NCI-H1436 treated with DMSO at 0.1 percent for 48 hours (cell line): Measurements from ENCODE around the gene LAPTM5.

Experiments used
- DNase-seq: peaks from one replicate; lab custom pipeline; 2025; lab: John Stamatoyannopoulos, UW

The LAPTM5 gene

DNA sequence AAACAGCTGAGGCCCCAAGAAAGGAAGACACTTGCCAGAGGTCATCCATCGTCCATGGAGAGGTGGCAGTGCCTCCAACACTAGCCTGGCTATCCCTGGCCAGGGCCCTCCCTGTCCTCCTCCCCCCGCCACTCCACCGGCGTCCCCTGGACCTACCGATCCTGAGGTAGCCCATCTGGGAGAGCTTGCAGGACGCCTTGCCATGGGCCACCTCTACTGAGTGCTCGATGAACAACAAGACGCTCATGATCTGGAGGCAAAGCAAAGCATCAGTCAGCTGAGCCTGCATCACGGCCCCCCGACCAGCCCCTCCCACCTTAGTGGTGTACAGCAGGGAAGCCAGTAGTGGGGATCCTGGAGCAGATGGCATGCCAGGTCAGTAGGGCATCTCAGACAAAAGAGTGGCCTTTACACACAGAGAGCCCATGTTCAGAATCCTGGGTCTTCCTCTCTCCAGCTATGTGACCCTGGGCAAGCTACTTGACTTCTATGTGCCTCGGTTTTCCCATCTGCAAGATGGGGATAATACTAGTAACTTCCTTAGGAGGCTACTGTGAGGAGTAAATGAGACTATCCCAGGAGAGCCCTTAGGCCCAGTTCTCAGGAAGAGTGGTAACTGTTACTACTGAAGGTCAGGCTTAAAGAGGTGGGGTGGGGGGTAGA is 15.1 kb downstream of the LAPTM5 start:
- no peak for DNase-seq

DNA sequence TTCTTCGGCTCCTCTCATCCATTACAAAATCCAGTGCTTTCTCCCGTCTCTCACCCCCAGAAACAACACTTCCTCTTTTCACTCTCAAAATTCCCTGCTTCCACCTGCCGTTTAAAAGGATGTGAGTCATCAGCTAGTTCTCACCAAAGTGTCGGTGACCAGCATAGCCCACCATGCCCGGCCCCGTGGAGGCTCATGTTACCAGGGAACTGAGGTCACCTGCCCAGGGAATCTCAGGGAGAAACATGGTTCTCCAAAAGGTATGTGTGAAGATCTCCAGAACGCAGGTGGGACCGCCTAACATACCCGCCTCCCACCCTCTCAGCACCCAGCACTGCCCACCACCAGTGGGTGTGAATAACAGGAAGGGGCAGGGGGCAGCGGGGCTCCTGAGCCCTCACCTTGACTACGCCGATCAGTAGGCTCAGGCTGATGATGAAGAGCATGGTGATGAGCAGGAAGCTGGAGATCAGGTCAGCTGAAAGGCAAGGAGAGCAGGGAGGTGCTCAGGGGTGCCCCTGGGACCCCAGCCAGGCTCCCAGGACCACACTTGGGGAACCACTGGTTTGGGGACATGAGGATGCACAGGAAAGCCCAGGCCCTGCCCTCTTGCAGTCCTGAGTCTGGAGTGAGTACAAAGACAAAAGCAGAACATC is 16.2 kb downstream of the LAPTM5 start:
- DNase-seq: no peak

DNA sequence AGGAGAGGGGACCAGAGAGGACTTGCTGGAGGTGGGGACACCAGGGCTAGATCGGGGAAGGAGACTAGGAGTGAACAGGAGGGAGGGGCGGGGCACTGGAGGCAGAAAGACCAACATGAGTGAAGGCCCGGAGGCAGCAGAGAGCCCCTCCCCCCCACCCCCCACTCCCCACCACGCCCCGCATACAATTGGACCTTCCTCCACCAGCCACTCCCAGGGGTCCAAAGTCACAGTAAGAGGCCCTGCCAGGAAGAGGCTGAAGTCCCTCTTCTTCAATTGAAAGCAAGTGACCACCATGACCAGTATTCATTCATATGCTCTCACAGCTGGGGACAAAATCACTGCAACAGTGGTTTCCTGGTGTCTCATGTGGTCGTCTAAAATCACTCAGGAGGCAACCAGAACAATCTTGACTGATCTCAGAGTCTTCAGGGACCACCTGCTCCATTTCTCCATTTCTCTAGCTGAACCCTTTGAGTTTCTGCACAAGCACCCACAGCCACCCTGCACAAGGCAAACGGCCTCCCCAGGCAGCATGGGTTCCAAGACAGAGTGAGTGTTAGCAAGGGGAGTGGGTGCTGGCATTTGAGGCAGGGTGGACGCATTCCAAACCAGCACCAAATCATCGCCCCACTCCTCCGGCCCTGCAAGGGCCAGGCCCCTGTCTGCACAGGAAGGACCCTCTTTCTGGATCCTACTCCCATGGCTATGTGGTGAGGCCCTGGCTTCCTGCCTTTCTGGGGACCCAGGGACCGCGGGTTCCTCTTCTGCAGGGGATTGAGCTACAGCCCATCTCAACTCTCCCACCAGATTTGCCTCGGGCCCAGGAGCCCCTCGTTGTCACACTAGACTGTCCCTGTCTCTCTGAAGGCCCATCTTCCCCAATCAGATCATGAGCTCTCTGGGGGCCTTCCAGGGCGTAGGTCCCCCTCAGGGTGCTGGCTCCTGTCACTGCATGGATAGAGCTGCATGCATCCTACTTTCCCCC is 17.0 kb downstream of the LAPTM5 start:
- no peak for DNase-seq

DNA sequence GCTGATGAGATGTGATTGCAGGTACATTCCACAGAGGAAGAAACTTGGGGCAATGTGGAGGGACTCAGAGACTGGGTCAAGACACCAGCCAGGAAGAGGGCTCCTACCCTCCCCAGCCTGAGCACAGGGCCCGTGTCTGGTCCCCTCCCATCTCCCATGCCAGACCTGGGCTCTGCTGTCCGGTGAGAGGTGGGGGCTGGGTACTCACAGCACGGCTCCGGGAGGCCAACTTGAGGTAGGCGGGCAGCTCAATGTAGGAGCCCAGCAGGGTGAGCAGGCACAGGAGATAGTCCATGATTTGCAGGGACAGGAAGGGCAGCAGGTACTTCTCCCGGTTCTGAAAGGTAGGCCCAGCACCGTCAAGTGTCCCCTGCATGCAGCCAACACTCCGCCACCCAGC is 18.0 kb downstream of the LAPTM5 start:
- DNase-seq: no peak

DNA sequence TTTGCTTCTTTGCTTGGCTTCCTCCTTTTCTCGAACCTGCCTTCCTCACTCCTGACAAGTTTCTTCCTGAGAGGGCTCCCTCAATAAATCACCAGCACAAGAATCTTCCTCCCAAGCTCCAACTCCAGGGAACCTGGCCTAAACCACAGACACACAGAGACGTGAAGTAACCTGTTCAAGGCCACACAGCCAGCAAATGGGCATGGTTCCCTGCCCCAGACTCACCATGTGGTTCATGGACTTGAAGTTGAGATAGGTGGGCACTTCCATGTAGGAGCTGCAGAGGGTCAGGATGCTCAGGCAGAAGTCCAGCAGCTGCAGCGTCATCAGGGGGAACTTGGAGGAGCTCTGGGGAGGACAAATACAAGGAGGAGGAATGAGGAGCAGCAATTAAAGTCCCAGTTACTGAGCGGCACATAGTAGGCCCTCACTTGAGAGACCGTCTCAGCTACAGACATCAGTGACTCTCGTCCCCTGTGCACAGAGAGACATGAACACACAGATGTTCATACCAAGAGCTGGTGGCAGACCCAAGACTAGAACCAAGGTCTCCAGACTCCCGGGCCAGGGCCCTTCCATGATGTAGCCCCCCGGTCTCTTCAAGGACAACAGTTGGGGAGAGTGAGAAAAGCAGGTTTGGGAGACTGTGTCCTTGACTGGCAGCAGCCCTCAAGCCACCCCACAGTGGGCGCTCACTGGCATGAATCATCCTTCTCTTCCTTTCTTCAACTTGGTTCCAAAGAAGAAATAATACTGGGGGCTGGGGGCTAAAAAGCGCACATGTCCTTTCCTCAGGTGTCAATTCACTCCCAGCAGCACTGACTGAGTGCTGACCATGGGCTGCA is 18.6 kb downstream of the LAPTM5 start:
- DNase-seq: no peak

DNA sequence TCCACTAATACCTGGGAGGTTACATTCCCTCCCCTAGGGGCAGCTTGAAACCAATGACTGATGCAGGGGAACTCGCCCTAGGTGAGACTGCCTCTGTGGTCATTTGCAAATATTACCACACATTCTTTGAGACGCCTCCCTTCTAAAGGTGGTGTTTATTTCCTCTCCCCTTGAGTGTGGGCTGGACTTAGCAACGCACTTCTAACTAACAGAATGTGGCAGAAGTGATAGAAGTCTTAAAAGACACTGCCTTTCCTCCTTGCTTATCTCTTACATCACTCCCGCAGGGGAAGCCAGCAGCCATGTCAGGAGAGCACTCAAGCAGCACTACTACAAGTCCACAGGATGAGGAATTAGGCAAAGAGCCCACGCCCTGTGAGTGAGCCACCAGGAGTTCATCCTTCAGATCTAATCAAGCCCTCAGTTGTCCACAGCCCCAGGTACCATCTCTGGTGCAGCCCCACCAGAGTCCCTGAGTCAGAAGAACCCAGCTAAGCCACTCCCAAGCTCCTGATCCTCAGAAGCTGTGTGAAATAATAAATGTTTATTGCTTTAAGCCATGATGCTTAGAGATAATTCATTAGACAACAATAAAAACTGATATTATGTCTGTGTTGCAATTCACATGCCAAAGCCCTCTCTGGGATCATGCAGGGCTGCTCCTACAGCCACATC is 19.4 kb downstream of the LAPTM5 start:
- DNase-seq: no peak

DNA sequence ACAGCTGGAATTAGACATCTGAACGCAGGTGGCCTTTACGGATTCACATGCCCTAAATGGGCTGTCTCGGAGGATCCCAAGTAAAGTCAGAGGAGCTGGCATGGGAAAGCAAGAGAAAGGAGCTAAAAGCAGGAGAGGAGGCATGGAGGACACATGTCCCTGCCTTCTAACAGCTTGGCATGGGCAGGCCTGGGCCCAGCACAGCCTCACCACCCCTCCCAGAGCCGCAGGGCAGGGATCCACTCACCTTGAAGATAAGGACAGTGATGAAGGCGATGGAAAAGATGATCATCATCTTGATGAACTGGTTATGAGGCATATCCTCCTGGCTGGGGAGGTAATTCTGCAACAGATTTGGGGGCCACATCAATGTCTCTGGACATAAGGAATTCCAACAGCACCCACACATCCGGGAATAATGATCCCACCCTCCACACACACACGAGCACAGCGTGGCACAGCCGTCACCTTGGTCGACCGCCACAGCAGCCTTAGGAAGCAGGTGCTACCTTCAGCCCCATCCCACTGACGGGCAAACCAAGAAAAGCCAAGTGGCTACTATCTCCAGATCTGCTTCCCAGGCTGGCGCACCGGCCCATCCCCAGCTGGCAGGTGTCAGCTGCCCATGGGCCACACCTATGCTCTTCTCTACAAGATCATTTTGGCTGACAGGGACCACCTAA is 20.1 kb downstream of the LAPTM5 start:
- DNase-seq: no peak

DNA sequence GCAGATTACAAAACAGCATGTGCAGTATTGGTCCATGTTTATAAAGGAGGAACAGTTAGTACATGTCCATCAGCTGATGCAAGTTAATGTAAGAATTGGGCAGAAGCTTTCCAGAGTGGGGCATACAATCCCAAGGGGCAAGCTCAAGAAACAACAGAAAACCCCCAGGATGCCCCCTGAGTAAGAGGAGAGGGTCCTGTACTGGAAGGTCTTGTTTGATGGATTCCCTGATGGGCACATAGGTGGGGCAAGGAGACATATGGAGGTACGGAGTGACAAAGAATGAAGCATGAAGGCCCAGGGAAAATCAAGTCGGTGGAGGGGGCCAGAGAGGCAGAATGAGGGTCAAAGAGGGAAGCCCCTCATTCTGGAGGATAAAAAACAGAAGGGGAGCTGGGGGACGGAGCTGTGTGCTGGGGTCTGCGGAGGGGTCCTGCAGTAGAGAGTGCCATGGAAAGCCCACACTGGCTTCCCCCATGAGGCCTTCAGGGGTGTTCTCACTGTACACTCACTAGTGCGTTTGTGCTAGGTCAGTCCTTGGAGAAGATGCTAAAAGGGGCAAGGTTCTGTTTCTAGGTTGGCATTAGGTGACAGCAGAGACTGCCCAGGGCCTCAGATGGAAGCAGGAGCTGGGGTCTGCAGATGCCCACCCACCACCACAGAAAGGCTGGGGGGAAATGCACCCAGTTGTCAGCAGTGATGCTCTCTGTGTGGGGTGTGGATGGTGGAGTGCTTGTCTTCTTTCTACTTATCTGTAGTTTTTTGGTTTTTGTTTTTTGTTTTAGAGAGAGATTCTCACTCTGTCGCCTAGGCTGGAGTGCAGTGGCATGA is 21.7 kb downstream of the LAPTM5 start:
- no peak for DNase-seq

DNA sequence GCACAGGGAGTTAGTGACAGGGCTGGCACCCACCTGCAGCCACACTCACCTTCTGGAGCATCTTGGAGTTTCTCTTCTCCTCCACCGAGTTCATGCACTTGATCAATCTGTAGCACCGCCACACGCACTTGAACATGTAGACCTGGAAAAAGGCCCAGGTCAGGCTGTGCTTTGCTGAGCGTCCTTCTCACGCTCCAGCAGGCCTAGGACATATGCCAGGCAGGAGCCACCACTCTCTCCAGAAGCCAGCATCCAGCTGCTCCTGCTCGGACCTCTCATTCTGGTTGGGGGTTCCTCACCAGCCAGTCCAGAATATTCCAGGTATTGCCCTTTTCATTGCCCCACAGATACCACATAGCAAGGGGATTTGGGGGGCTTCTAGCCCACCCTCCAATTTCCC is 22.4 kb downstream of the LAPTM5 start:
- DNase-seq: no peak

DNA sequence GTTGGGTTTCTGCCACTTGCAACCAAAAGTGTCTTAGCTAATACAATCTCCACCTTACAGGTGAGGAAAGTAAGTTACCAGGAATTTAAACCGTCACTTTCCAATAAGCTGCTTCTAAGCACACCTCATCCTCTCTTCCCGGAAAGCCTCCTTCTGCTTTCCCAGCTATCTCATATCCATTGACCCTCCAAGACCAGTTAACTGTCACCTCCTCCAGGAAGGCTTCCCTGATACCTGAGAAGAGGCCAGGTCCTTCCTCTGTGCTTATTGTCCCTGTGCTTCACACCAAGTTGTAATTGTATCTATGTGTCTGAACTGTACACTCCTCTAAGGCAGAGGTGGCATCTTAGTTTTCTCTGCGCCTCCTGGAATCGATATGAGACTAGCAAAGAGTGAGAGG is 23.0 kb downstream of the LAPTM5 start:
- no peak for DNase-seq

DNA sequence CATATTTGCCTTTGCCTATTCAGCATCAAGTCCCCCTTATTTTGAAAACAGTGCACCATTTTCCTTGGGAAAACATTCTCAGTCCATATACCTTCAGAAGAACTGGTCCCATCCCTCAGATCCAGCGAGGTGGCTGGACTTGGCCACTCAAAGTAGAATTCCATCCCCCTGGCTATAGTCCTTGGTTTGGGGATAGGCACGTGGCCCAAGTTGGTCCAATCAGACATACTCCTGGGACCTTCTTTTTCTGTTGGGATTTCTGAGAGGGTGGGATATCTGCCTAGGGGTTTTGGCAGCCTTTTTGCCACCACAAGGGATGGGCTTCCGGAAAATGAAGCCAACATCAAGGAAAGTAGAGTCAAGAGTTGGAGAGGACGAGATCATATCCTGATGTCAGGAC is 23.5 kb downstream of the LAPTM5 start:
- no peak for DNase-seq

DNA sequence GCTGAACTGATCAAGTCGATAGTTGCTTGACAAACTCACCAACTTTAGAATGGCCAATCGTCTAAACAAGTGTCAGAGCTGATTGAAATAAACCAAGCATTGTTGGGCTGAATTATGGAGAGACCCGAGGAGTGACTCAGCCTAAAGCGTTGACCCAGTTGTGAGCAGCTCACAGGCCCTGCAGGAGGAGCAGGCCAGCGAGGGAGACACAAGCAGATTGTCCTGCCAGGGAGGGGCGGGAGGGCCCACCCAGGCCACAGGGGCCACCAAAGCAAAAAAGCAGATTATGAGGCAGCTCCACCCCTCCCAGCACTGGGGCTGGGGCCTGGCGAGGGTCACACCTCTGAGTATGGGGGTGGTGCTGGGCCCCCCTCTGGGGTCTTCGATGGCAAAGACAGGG is 24.1 kb downstream of the LAPTM5 start:
- DNase-seq: no peak

DNA sequence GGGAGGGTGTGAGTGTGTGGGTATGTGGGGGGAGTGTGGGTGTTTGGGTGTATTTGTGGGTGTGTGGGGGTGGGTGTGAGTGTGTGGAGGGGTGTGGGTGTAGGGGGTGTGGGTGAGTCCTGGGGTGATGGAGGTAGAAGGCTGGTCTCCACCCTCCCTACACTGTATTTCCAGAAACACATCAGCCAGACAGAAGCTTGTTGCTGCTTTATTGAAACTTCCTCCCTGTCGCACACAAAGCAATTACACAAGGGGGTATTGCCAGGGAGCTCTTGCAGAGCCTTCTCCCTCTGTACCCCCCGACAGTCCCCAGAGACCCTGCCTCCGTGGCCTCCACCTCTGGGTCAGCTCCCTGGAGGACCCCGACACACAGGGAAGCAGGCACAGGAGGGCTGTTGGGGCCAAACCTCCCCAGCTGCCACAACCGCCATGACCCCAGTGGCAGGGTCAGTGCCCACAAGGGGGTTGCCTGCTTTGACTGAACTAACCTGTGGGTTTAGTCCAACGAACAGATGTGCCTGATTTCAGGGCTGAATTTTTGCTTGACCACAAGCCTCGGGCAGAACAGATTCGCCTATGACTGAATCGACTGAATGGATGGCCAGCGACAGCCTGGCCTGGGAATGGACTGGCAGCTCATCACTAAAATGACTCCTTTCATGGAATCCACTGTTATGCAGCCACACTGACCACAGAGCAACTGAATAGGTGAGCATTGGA is 25.1 kb downstream of the LAPTM5 start:
- DNase-seq: no peak

DNA sequence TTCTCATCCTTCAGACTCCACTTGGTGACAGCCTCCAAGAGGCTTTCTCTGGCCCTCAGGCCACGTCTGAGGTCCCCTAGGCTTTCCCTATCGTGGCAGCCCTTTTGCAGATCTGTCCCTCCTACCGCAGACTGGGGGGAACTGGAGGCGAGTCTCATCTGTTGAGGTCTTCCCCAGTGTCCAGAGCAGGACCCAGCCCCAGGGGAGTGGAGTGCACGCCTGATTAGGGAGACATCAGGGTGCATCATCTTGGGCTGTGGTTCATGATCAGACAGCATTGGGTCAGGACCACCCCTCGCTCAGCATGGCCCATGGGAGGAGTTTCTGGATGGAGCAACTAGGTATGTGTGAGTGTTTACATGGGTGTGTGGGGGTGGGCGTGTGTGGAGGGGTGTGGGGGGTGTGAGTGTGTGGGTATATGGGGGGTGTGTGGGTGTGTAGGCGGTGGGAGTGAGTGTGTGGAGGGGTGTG is 25.7 kb downstream of the LAPTM5 start:
- no peak for DNase-seq

DNA sequence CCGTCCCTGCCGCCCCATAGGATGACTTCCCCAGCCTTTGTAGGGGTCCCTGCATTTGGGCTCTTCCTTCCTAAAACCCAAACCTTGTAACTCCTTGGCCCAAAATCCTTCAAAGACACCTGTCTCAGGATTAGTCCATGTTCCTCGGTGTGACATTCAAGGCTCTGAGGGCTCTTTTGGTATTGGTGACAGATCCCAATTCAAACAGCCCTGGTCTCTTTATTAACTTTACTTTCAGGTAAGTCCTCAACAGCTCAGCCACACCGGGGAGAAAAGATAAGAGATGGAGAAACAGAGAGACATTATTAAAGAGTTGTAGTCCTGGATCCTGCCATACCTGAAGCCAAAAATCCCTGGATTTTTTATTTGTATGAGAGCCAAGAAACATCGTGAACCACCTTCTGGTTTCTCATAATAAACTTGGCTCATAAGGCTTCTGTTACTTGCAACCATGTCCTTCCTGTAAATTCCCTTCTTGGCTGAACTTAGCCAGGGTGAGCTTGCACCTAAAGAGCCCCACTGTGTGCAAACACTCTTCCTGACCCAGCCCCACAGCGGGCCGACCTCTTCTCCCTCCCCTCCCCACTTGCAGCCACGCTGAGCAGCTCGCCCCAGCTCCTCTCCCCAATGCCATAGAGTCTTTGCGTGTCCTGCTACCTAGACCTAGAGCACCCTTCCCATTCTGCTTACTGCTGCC is 26.3 kb downstream of the LAPTM5 start:
- DNase-seq: no peak

DNA sequence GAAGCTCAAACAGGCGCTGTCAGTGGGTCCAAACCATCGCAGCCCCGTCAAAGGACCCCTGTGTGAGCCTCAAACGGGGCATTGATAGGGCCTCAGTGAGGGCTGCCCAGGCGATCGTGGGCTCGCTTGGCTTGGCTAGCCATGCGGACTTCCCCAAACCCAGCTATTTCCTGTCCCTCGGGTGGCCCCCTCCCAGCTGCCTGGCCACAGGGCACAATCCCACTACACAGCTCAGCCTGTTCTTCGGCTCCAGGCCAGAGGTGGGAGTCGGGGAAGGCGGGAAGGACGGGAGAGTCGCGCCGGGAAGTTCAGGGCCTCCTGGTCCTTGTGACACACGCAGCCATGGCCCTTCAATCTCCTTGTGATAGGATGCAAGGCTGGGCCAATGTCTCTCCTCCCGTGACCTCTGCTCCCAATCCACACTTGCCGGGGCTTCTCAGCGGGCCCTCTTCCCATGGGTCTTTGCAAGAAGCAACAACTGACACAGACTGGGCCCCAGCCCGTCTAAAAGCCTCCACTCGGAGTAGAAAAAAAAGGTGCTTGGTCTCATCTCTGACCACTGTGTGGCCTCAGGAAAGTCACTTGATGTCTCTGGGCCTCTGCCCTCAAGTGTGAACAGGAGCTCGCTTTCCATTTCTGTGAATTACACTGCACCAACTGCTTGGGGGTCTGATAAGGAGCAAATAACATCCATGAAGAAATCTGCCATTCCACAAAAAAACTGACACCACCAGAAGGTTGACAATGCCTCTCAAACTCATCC is 27.0 kb downstream of the LAPTM5 start:
- DNase-seq: no peak

DNA sequence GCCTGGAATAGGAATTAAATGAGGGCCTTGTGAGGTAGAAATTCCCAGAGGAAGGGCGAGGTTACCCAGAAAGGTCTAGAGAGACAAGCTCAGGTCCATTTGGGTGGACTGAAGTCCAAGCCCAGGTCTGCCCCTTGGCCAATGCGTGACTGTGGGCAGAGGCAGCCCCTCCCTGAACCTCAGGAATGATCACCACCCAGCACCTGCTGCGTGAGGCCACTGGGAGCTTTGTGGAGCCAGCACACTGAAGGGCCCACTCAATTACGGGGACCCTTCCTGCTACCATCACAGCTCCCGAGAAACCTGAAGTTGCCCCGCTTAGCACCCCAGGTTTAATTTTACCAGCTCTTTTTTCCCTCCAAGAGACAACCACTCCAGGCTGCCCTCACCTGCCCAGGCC is 27.7 kb downstream of the LAPTM5 start:
- no peak for DNase-seq
